OCI-LY1 (cell line): ENCODE data around the gene PTP4A1.
A peak's percentile ranks its signal among the peaks of the same experiment; 100 is the strongest.

Experiments
- H2AFZ ChIP-seq: fragments of 200-600 bp; sonication (generic), shearing (Covaris generic); 2 replicates; pipeline ENCODE4 v1.6.0; 2014; ENCODE audit warnings: antibody characterized with exemption, mild to moderate bottlenecking, low read length
- H3F3A ChIP-seq: fragments of 200-600 bp; sonication (generic), shearing (Covaris generic); 2 replicates; pipeline ENCODE4 v1.6.0; 2014; ENCODE audit warnings: mild to moderate bottlenecking, antibody characterized with exemption, low read length, moderate library complexity; ENCODE audit not compliant: insufficient read depth
- H3K27ac ChIP-seq: fragments of 200-600 bp; sonication (generic); 2 replicates; pipeline ENCODE4 v1.5.1; 2014; ENCODE audit warnings: low read length, mixed run types, mild to moderate bottlenecking, low read depth; ENCODE audit not compliant: poor library complexity, severe bottlenecking
- H3K27me3 ChIP-seq: fragments of 200-600 bp; sonication (generic); 2 replicates; pipeline ENCODE4 v1.6.0; 2014; ENCODE audit warnings: antibody characterized with exemption, mild to moderate bottlenecking, low read length, moderate library complexity; ENCODE audit not compliant: insufficient read depth
- H3K36me3 ChIP-seq: fragments of 200-600 bp; sonication (generic); 2 replicates; pipeline ENCODE4 v1.6.1; 2014; ENCODE audit warnings: mild to moderate bottlenecking, antibody characterized with exemption, low read length, moderate library complexity, mixed read lengths; ENCODE audit not compliant: insufficient read depth
- H3K4me1 ChIP-seq: fragments of 200-600 bp; sonication (generic); 2 replicates; pipeline ENCODE4 v1.5.1; 2014; ENCODE audit warnings: mild to moderate bottlenecking, low read length, moderate library complexity; ENCODE audit not compliant: insufficient read depth, severe bottlenecking
- H3K4me2 ChIP-seq: fragments of 200-600 bp; sonication (generic), shearing (Covaris generic); 2 replicates; pipeline ENCODE4 v1.6.1; 2014; ENCODE audit warnings: low read length
- H3K4me3 ChIP-seq: fragments of 200-600 bp; sonication (generic); 2 replicates; pipeline ENCODE4 v1.5.1; 2014; ENCODE audit warnings: low read length, low read depth, mild to moderate bottlenecking, mixed read lengths; ENCODE audit not compliant: poor library complexity, severe bottlenecking
- H3K79me2 ChIP-seq: fragments of 200-600 bp; shearing (Covaris generic); 2 replicates; pipeline ENCODE4 v1.6.1; 2016; ENCODE audit warnings: mixed run types, low read length, mixed read lengths; ENCODE audit not compliant: insufficient read depth
- H3K9ac ChIP-seq: fragments of 200-600 bp; sonication (generic), shearing (Covaris generic); 2 replicates; pipeline ENCODE4 v1.6.1; 2014; ENCODE audit warnings: mild to moderate bottlenecking, low read length, mixed read lengths
- H3K9me2 ChIP-seq: fragments of 200-600 bp; sonication (generic), shearing (Covaris generic); 2 replicates; pipeline ENCODE4 v1.6.1; 2014; ENCODE audit warnings: low read depth, mild to moderate bottlenecking, low read length, mixed read lengths
- H3K9me3 ChIP-seq: fragments of 200-600 bp; shearing (Covaris generic); 2 replicates; pipeline ENCODE4 v1.6.1; 2014; ENCODE audit warnings: low read length, mixed read lengths
- H4K20me1 ChIP-seq: fragments of 200-600 bp; sonication (generic), shearing (Covaris generic); 2 replicates; pipeline ENCODE4 v1.6.0; 2016; ENCODE audit warnings: mild to moderate bottlenecking, low read length; ENCODE audit not compliant: insufficient read depth
- EZH2 ChIP-seq: fragments of 200-600 bp; sonication (generic), shearing (Covaris generic); IDR thresholded peaks from 2 replicates; pipeline ENCODE4 v1.8.0; 2017; ENCODE audit warnings: borderline replicate concordance, mixed run types, mild to moderate bottlenecking, antibody characterized with exemption, low read length, moderate library complexity, mixed read lengths
- TF ChIP-seq, protein P1 (sequence below): fragments of 200-600 bp; sonication (generic), shearing (Covaris generic); IDR thresholded peaks from 2 replicates; pipeline ENCODE4 v1.5.1; 2017; ENCODE audit warnings: mild to moderate bottlenecking, antibody characterized with exemption, low read length, moderate library complexity, mixed read lengths

The PTP4A1 gene

DNA sequence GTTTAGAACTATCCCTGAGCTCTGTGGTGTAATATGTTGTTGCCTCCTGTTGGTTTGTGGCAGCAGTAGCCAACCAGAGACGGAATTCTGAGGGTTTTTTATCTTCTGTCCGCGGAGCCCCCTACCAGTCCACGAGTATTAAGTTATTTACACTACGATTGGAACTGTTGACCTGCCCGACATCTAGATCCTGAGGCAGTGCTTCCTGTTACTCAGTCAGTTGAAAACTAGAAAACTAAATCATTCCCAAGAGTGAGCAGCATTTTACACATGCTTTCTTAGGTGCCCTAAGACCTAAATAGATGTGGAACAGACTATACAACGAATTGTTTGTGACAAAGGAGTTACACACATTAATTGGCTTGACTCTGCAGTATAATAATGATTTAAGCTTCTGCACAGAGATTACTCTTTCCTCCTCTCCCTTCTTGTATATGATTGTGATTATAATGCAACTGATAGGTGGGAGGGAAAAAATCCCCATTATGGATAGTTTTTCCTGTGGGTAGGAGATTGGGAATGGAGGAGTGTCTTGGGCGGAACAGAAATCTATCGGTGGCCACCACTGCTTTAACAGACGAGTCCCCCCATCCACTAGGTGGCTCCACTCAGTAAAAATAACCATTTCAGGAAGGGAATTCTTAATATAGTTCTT is 1.7 kb downstream of the PTP4A1 start:
- no peaks in the 10 kb centered on the region for H3K27me3 ChIP-seq
- peaks cover 45% of the 10 kb centered on the region for H3K36me3 ChIP-seq
- no peaks in the 10 kb centered on the region for H3F3A ChIP-seq
- no peak overlapping the region for H2AFZ ChIP-seq
- TF ChIP-seq EZH2 = no peak
- TF ChIP-seq, protein P1, sequence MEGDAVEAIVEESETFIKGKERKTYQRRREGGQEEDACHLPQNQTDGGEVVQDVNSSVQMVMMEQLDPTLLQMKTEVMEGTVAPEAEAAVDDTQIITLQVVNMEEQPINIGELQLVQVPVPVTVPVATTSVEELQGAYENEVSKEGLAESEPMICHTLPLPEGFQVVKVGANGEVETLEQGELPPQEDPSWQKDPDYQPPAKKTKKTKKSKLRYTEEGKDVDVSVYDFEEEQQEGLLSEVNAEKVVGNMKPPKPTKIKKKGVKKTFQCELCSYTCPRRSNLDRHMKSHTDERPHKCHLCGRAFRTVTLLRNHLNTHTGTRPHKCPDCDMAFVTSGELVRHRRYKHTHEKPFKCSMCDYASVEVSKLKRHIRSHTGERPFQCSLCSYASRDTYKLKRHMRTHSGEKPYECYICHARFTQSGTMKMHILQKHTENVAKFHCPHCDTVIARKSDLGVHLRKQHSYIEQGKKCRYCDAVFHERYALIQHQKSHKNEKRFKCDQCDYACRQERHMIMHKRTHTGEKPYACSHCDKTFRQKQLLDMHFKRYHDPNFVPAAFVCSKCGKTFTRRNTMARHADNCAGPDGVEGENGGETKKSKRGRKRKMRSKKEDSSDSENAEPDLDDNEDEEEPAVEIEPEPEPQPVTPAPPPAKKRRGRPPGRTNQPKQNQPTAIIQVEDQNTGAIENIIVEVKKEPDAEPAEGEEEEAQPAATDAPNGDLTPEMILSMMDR = peak; percentile 82
- peak overlapping the region; percentile 83 for H3K9ac ChIP-seq
- H3K4me2 ChIP-seq = peak overlapping the region; percentile 89
- no peaks in the 10 kb centered on the region for H4K20me1 ChIP-seq
- no peaks in the 10 kb centered on the region for H3K9me2 ChIP-seq
- no peaks in the 10 kb centered on the region for H3K9me3 ChIP-seq
- peak overlapping the region; percentile 89 for H3K27ac ChIP-seq
- H3K4me1 ChIP-seq = peaks cover 22% of the 10 kb centered on the region
- peaks cover 33% of the 10 kb centered on the region for H3K79me2 ChIP-seq
- H3K4me3 ChIP-seq = peak overlapping the region; percentile 78

DNA sequence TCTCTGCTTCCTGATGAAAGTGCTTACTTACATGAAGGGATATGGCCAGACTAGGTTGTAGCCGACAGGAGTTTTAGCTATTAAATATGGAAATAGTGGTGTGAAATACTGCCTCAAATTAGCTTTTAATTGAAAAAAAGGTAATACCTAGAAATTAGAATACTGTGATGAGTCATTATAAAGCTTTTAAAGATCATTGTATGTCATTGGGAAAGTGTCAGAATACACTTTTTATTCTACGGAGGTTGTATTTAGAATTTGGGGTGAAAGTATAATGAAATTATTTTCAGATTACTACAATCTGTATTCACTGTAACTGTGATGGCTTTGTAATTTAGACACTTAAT is 2.2 kb downstream of the PTP4A1 start:
- peaks cover 50% of the 10 kb centered on the region for H3K36me3 ChIP-seq
- H3K27me3 ChIP-seq = no peaks in the 10 kb centered on the region
- peaks cover 22% of the 10 kb centered on the region for H3K4me1 ChIP-seq
- no peaks in the 10 kb centered on the region for H4K20me1 ChIP-seq
- peak overlapping the region; percentile 78 for H3K4me3 ChIP-seq
- H3K27ac ChIP-seq = no peak overlapping the region
- TF ChIP-seq, protein P1 = no peak
- TF ChIP-seq EZH2 = no peak
- H2AFZ ChIP-seq = no peak overlapping the region
- H3F3A ChIP-seq = no peaks in the 10 kb centered on the region
- no peaks in the 10 kb centered on the region for H3K9me2 ChIP-seq
- H3K9me3 ChIP-seq = no peaks in the 10 kb centered on the region
- peaks cover 33% of the 10 kb centered on the region for H3K79me2 ChIP-seq
- peak overlapping the region; percentile 89 for H3K4me2 ChIP-seq
- H3K9ac ChIP-seq = no peak overlapping the region

DNA sequence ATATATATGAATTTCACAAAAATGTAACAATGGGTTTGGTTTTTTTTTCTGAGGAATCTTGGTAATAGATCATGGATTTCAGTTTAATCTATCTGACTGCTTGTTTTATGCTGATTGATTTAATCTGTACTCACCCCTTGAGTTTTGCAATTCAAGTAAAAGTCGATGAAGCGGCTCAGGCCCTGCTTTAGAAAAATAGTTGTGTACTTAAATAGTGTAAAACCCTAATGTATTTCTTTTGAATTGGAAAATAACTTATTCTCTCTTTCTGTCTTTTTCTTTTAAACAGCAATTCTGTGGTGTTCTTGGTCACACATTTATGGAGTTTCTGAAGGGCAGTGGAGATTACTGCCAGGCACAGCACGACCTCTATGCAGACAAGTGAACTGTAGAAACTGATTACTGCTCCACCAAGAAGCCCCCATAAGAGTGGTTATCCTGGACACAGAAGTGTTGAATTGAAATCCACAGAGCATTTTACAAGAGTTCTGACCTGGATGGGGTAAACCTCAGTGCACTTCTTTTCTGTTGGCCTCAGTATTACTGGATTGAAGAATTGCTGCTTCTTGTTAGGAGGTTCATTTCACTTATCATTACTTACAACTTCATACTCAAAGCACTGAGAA is 4.0 kb downstream of the PTP4A1 start:
- Histone ChIP-seq H3K4me3 (no peak overlapping the region), H3K4me2 (no peak overlapping the region), H3K9ac (no peak overlapping the region), H2AFZ (no peak overlapping the region), H3F3A (no peaks in the 10 kb centered on the region), H3K9me3 (no peaks in the 10 kb centered on the region), H3K79me2 (peaks cover 33% of the 10 kb centered on the region), H3K27ac (no peak overlapping the region), H4K20me1 (no peaks in the 10 kb centered on the region), H3K9me2 (no peaks in the 10 kb centered on the region), H3K4me1 (peaks cover 22% of the 10 kb centered on the region), H3K36me3 (peaks cover 68% of the 10 kb centered on the region), H3K27me3 (no peaks in the 10 kb centered on the region)
- no peak for TF ChIP-seq EZH2
- TF ChIP-seq, protein P1 = no peak
